H1 (cell line): ENCODE results near the gene KRTAP12-4. TPM values are rescaled to one million over a fixed set of nuclear protein-coding genes. Genes with fewer than 3 reads are reported as not detected.
A peak's percentile ranks its signal among the peaks of the same experiment; 100 is the strongest.

Experiments used
- CTCF ChIA-PET: fragments of 300-600 bp; sonication (Branson Sonifier 250); formaldehyde crosslinking; loops from one replicate; lab custom pipeline; 2021; ENCODE audit not compliant: partially characterized antibody; lab: Charles Lee
- POLR2A ChIA-PET: fragments of 300-600 bp; sonication (Branson Sonifier 250); formaldehyde crosslinking; loops from one replicate; lab custom pipeline; 2021; ENCODE audit warnings: inconsistent platforms; ENCODE audit not compliant: partially characterized antibody; lab: Charles Lee
- DNase-seq, 2 experiments: peaks; one replicate each; pipeline versions ENCODE4 v3.0.0 to v3.0.0-alpha.2; 2010 to 2022; ENCODE audit warnings: low spot score in 2 of 2, low read depth in 1 of 2, mixed read lengths in 1 of 2
- FAIRE-seq: peaks from 2 replicates; lab custom pipeline; 2011; peaks lifted over from hg19 to GRCh38; lab: Jason Lieb, UNC
- H2AFZ ChIP-seq: 2 replicates; pipeline ENCODE4 v1.8.1; 2012; ENCODE audit warnings: low read length, inconsistent platforms
- H2AK5ac ChIP-seq: 2 replicates; pipeline ENCODE4 v1.6.1; 2013; ENCODE audit warnings: low read depth, low read length
- H2BK120ac ChIP-seq: replicated peaks from 2 replicates; pipeline ENCODE3; 2013; ENCODE audit warnings: low read depth, low read length, inconsistent platforms
- H2BK12ac ChIP-seq: 2 replicates; pipeline ENCODE4 v1.6.1; 2013; ENCODE audit warnings: low read depth, low read length
- H2BK15ac ChIP-seq: 2 replicates; pipeline ENCODE4 v1.6.1; 2013; ENCODE audit warnings: low read length
- H2BK20ac ChIP-seq: 2 replicates; pipeline ENCODE4 v1.6.1; 2013; ENCODE audit warnings: low read length
- H2BK5ac ChIP-seq: 2 replicates; pipeline ENCODE4 v1.6.1; 2013; ENCODE audit warnings: low read depth, low read length
- H3K14ac ChIP-seq: 2 replicates; pipeline ENCODE4 v1.6.1; 2013; ENCODE audit warnings: inconsistent platforms; ENCODE audit not compliant: insufficient read length
- H3K18ac ChIP-seq: 2 replicates; pipeline ENCODE4 v1.6.1; 2013; ENCODE audit warnings: low read length; ENCODE audit errors: extremely low read depth
- H3K23ac ChIP-seq: 2 replicates; pipeline ENCODE4 v1.6.1; 2013; ENCODE audit warnings: inconsistent platforms; ENCODE audit not compliant: insufficient read length
- H3K23me2 ChIP-seq: 2 replicates; pipeline ENCODE4 v1.6.1; 2013; ENCODE audit warnings: low read depth, low read length
- H3K27ac ChIP-seq: 2 replicates; pipeline ENCODE4 v1.6.1; 2011; ENCODE audit warnings: low read depth, low read length, inconsistent platforms
- H3K27me3 ChIP-seq, 4 experiments: replicated peaks in 1 of 4; 1 replicate in 1 of 4; 2 replicates in 3 of 4; pipeline versions ENCODE4 v1.6.1 to v1.8.1; 2011 to 2013; ENCODE audit warnings: low read length in 3 of 4, mild to moderate bottlenecking in 3 of 4, inconsistent platforms in 2 of 4, mixed read lengths in 2 of 4, moderate library complexity in 1 of 4; ENCODE audit not compliant: control insufficient read depth in 3 of 4, insufficient read depth in 3 of 4; ENCODE audit errors: extremely low read depth in 1 of 4
- H3K36me3 ChIP-seq, 4 experiments: 2 replicates each; pipeline versions ENCODE4 v1.6.1 to v1.8.1; 2011 to 2013; ENCODE audit warnings: mild to moderate bottlenecking in 4 of 4, low read length in 3 of 4, moderate library complexity in 2 of 4, control low read depth in 1 of 4, inconsistent platforms in 1 of 4; ENCODE audit not compliant: insufficient read depth in 4 of 4, control insufficient read depth in 2 of 4
- H3K4ac ChIP-seq: replicated peaks from 2 replicates; pipeline ENCODE3; 2013; ENCODE audit warnings: low read length, low read depth, mixed read lengths, inconsistent platforms; ENCODE audit not compliant: insufficient read length
- H3K4me1 ChIP-seq, 4 experiments: replicated peaks in 1 of 4; 1 replicate in 1 of 4; 2 replicates in 3 of 4; pipeline versions ENCODE4 v1.6.1 to v1.8.1; 2011 to 2013; ENCODE audit warnings: low read length in 3 of 4, inconsistent platforms in 2 of 4, mixed read lengths in 1 of 4; ENCODE audit not compliant: insufficient read depth in 4 of 4, control insufficient read depth in 3 of 4
- H3K4me2 ChIP-seq, 2 experiments: 2 replicates each; pipeline versions ENCODE4 v1.6.1 to v1.8.1; 2011 to 2013; ENCODE audit warnings: low read depth in 2 of 2, low read length in 2 of 2, control low read depth in 1 of 2, inconsistent platforms in 1 of 2, mild to moderate bottlenecking in 1 of 2; ENCODE audit not compliant: insufficient read depth in 1 of 2
- H3K4me3 ChIP-seq, 4 experiments: fragments of 200-600, 300-600 bp in 1 of 4; sonication (generic), shearing (Covaris generic), sonication (Bioruptor Twin) in 1 of 4; 2 replicates each; pipeline versions ENCODE4 v1.5.1 to v1.8.1; 2011 to 2016; ENCODE audit warnings: low read length in 4 of 4, low read depth in 3 of 4, control low read depth in 2 of 4, inconsistent platforms in 2 of 4, mild to moderate bottlenecking in 2 of 4, mixed read lengths in 1 of 4, moderate library complexity in 1 of 4; ENCODE audit not compliant: insufficient read depth in 2 of 4; ENCODE audit errors: extremely low read depth in 1 of 4
- H3K56ac ChIP-seq: replicated peaks from 2 replicates; pipeline ENCODE3; 2013; ENCODE audit warnings: low read depth, mild to moderate bottlenecking, mixed read lengths, low read length, inconsistent platforms; ENCODE audit not compliant: insufficient read length
- H3K79me1 ChIP-seq: 2 replicates; pipeline ENCODE4 v1.6.1; 2013; ENCODE audit warnings: low read depth, low read length, control low read depth
- H3K79me2 ChIP-seq, 2 experiments: 2 replicates each; pipeline versions ENCODE4 v1.6.1 to v1.8.1; 2012 to 2013; ENCODE audit warnings: low read length in 2 of 2, mild to moderate bottlenecking in 2 of 2, inconsistent platforms in 1 of 2; ENCODE audit not compliant: insufficient read depth in 2 of 2, control insufficient read depth in 1 of 2
- H3K9ac ChIP-seq, 4 experiments: replicated peaks in 1 of 4; 1 replicate in 1 of 4; 2 replicates in 3 of 4; pipeline versions ENCODE4 v1.6.1 to v1.8.1; 2011 to 2013; ENCODE audit warnings: low read depth in 3 of 4, low read length in 3 of 4, control low read depth in 2 of 4, mild to moderate bottlenecking in 2 of 4, moderate library complexity in 2 of 4, inconsistent platforms in 1 of 4; ENCODE audit errors: extremely low read depth in 1 of 4
- H3K9me3 ChIP-seq, 2 experiments: 2 replicates each; pipeline versions ENCODE4 v1.6.1 to v1.8.1; 2012 to 2013; ENCODE audit warnings: mild to moderate bottlenecking in 2 of 2, moderate library complexity in 2 of 2, control low read depth in 1 of 2, inconsistent platforms in 1 of 2, low read depth in 1 of 2, low read length in 1 of 2, mixed read lengths in 1 of 2; ENCODE audit not compliant: insufficient read depth in 2 of 2
- H4K20me1 ChIP-seq, 2 experiments: replicated peaks in 1 of 2; 2 replicates each; pipeline versions ENCODE3 to v1.8.1; 2011 to 2013; ENCODE audit warnings: inconsistent platforms in 2 of 2, low read length in 2 of 2, mild to moderate bottlenecking in 1 of 2; ENCODE audit not compliant: insufficient read depth in 2 of 2, control insufficient read depth in 1 of 2
- H4K5ac ChIP-seq: 2 replicates; pipeline ENCODE4 v1.6.1; 2013; ENCODE audit warnings: low read length, low read depth, mixed read lengths, inconsistent platforms; ENCODE audit not compliant: insufficient read length
- H4K8ac ChIP-seq: 2 replicates; pipeline ENCODE4 v1.8.0; 2013; ENCODE audit warnings: mild to moderate bottlenecking, moderate library complexity, low read length, inconsistent platforms; ENCODE audit not compliant: insufficient read depth; ENCODE audit errors: extremely low read depth
- H4K91ac ChIP-seq: replicated peaks from 2 replicates; pipeline ENCODE3; 2013; ENCODE audit warnings: low read length, mixed read lengths, inconsistent platforms; ENCODE audit not compliant: insufficient read length
- BACH1 ChIP-seq: IDR thresholded peaks from 2 replicates; pipeline ENCODE4 v1.6.1; 2012; ENCODE audit warnings: low read length, improper control_type of control experiment
- BCL11A ChIP-seq, 2 experiments: IDR thresholded peaks; one replicate each; pipeline ENCODE4 v1.6.1; 2011; ENCODE audit warnings: low read depth in 2 of 2, low read length in 2 of 2, mild to moderate bottlenecking in 2 of 2
- CREB1 ChIP-seq: IDR thresholded peaks from 2 replicates; pipeline ENCODE4 v1.6.1; 2012; ENCODE audit warnings: inconsistent platforms
- E2F6 ChIP-seq: IDR thresholded peaks from 2 replicates; pipeline ENCODE4 v1.6.1; 2012; ENCODE audit warnings: inconsistent platforms
- EZH2 ChIP-seq: fragments of 200-600 bp; sonication (generic); IDR thresholded peaks from 2 replicates; pipeline ENCODE4 v1.7.1; 2012; ENCODE audit warnings: low read depth, mild to moderate bottlenecking, moderate library complexity, low read length, inconsistent platforms; ENCODE audit not compliant: severe bottlenecking
- MAFK ChIP-seq: IDR thresholded peaks from 2 replicates; pipeline ENCODE4 v1.6.1; 2012; ENCODE audit warnings: low read depth, mild to moderate bottlenecking, improper control_type of control experiment, low read length
- PHF8 ChIP-seq: fragments of 200-600 bp; sonication (generic); conservative IDR thresholded peaks from 2 replicates; pipeline ENCODE4 v1.7.1; 2012; ENCODE audit warnings: low read depth, mild to moderate bottlenecking, inconsistent platforms, low read length, moderate library complexity
- SIRT6 ChIP-seq: IDR thresholded peaks from one replicate; pipeline ENCODE4 v1.7.1; 2012; ENCODE audit warnings: low read length, inconsistent platforms
- SIX5 ChIP-seq: IDR thresholded peaks from 2 replicates; pipeline ENCODE4 v1.6.1; 2011; ENCODE audit warnings: mild to moderate bottlenecking, low read depth, low read length
- TEAD4 ChIP-seq: IDR thresholded peaks from 2 replicates; pipeline ENCODE4 v1.6.1; 2012; ENCODE audit warnings: low read depth, low read length, inconsistent platforms, mixed read lengths
- WGBS, 2 experiments: shearing (Covaris generic) in 1 of 2; methylation state at CpG; one replicate each; pipeline versions ENCODE4 v1.1.6 to v1.1.7; 2013 to 2015; ENCODE audit warnings: low lambda C conversion rate in 2 of 2, mixed read lengths in 2 of 2, inconsistent platforms in 1 of 2, low coverage in 1 of 2, missing lambda C conversion rate in 1 of 2; ENCODE audit not compliant: insufficient replicate concordance in 2 of 2, insufficient coverage in 1 of 2, insufficient read length in 1 of 2; ENCODE audit errors: extremely low coverage in 1 of 2, missing lambda C conversion rate in 1 of 2; 5-methylcytosine and 5-hydroxymethylcytosine counted together
- polyA plus RNA-seq, 7 experiments: library from polyadenylated mRNA; depleted of rRNA in 3 of 7; stranded (reverse) in 5 of 7; unstranded in 2 of 7; fragments of >200 nt in 5 of 7; fragments of 200-250 nt in 2 of 7; gene quantifications; 1 replicate in 5 of 7; 2 replicates in 1 of 7; 4 replicates in 1 of 7; pipeline versions ENCODE4 v1.2.1 to v1.2.3, GENCODE V29; 2011 to 2013; ENCODE audit warnings: missing spikeins in 2 of 7, mixed read lengths in 2 of 7
- total RNA-seq: library from RNA; stranded (reverse); fragmentation: NEBNext Ultra II Directional; extraction: Animal tissue kit (Norgen Biotek cat#: 25700); gene quantifications from 2 replicates; pipeline ENCODE4 v1.2.1, GENCODE V29; 2021

KRTAP12-4 gene
- total and polyA plus RNA-seq, 2 of the 8 experiments (the other 6 are each of a cell fraction or from before 2014, with no cell fraction given) = not detected

GRCh38 chr21:44682580-44683151 is 28.2 kb upstream of the KRTAP12-4 start:
- Histone ChIP-seq H3K79me2 (no peaks in the 10 kb centered on the region), H3K79me1 (no peaks in the 10 kb centered on the region), H4K8ac (no peak overlapping the region), H2BK12ac (0 out of 2 replicates have a peak overlapping the region, but pooled peaks have one; percentile 27), H3K36me3 (0 out of 8 replicates have a peak, but pooled peaks cover 0 to 1% (median 0%) of the 10 kb centered on the region in 4 experiments), H2BK20ac (no peak overlapping the region), H3K56ac (no peak overlapping the region), H3K4ac (no peak overlapping the region), H3K27ac (no peak overlapping the region), H4K5ac (no peak overlapping the region), H3K23ac (no peak overlapping the region), H4K20me1 (no peaks in the 10 kb centered on the region), H3K23me2 (no peaks in the 10 kb centered on the region), H3K9ac (no peak overlapping the region), H3K18ac (no peak overlapping the region; the same call in 1 of the 2 replicates), H3K14ac (no peak overlapping the region), H4K91ac (no peak overlapping the region), H2AK5ac (no peak overlapping the region), H2AFZ (no peak overlapping the region), H2BK120ac (no peak overlapping the region), H3K4me3 (no peak overlapping the region), H3K27me3 (no peaks in the 10 kb centered on the region), H3K4me1 (peaks cover 5 to 11% (median 8%) of the 10 kb centered on the region in 4 experiments), H2BK15ac (0 out of 2 replicates have a peak overlapping the region, but pooled peaks have one; percentile 46), H3K4me2 (no peak overlapping the region), H2BK5ac (no peak overlapping the region), H3K9me3 (no peaks in the 10 kb centered on the region)
- POLR2A ChIA-PET = interaction anchor here (0.7 to 1.5 kb wide), 3 partner anchors 9 to 146 kb away, joined by 3 to 5 read pairs (median 3); no protein-coding TSS in a partner anchor
- CTCF ChIA-PET = interaction anchor here (0.6 to 1.5 kb wide), 3 partner anchors 8 to 894 kb away, joined by 3 read pairs; partner anchors contain the start of gene KRTAP10-12
- DNase-seq (no peak), FAIRE-seq (no peak)
- 95% methylated on average over 15 of the region's 15 CpGs; no CpG with 5 or more reads in 1 of the 2 experiments for WGBS, 2 experiments
- TF ChIP-seq MAFK (peak; percentile 10; the same call in 1 of the 2 replicates), PHF8 (no peak), E2F6 (no peak), SIRT6 (no peak), BCL11A (IDR thresholded peaks at IDR 0.05; ENCODE audit: low read depth in 2 of 2, low read length in 2 of 2) (no peak), SIX5 (no peak), BACH1 (peak; percentile 90), EZH2 (no peak), CREB1 (no peak), TEAD4 (no peak)
